Measurements from ENCODE around the gene GAPVD1. TPM values are rescaled to one million over a fixed set of nuclear protein-coding genes. Genes with fewer than 3 reads are reported as not detected.

The GAPVD1 gene
- total and polyA plus RNA-seq, 2 of the 8 experiments (the other 6 are each of a cell fraction or from before 2014, with no cell fraction given): 5.5 to 40.5 TPM

DNA sequence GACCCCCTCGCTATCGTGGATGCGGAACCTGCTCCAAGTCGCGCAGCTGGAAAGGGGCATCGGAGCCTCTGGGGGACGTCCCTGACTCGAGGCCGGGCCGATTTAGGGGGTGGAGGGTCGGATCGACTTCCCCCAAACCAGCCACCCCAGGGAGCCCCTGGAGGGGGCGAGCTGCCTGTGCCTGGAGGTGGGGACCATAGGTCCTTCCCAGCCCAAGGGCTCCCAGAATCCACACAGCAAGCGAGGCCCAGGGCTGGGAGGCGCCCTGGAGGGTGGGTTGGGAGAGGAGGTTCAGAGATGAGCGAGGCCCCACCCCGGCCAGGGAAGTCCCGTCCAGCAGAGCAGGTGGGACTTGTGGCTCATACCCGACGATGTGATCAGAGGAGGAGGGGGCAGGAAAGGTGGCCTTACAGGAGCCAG lies 147.6 kb downstream of the GAPVD1 start:
- no peaks in the 10 kb centered on the region for H3K79me1 ChIP-seq (ENCODE audit: low read depth, low read length)
- 0 out of 2 replicates have a peak overlapping the region, but pooled peaks have one; percentile 62 for H2BK5ac ChIP-seq (ENCODE audit: low read depth, low read length)
- H3K27me3 ChIP-seq (replicated peaks in 1 of 4; ENCODE audit: control insufficient read depth in 3 of 4, extremely low read depth in 1 of 4, insufficient read depth in 3 of 4, low read length in 3 of 4): peaks cover 0 to 13% (median 7%) of the 10 kb centered on the region in 4 experiments; a peak in 5 of 7 replicates
- peak overlapping the region; percentile 28; the same call in 1 of the 2 replicates for H4K8ac ChIP-seq (ENCODE audit: extremely low read depth, insufficient read depth, low read length)
- no peaks in the 10 kb centered on the region for H3K36me3 ChIP-seq (ENCODE audit: control insufficient read depth in 2 of 4, insufficient read depth in 4 of 4, low read length in 3 of 4)
- H2BK15ac ChIP-seq (ENCODE audit: low read length): peak overlapping the region; percentile 99
- H3K18ac ChIP-seq (ENCODE audit: extremely low read depth, low read length): no peak overlapping the region
- H3K23me2 ChIP-seq (ENCODE audit: low read depth, low read length): peaks cover 11% of the 10 kb centered on the region; the same call in 1 of the 2 replicates
- FAIRE-seq: no peak
- H2BK120ac ChIP-seq (replicated peaks; ENCODE audit: low read depth, low read length): no peak overlapping the region
- no peaks in the 10 kb centered on the region for H3K79me2 ChIP-seq (ENCODE audit: control insufficient read depth in 1 of 2, insufficient read depth in 2 of 2, low read length in 2 of 2)
- H3K4me1 ChIP-seq (replicated peaks in 1 of 4; ENCODE audit: control insufficient read depth in 3 of 4, insufficient read depth in 4 of 4, low read length in 3 of 4): peaks cover 0 to 2% (median 0%) of the 10 kb centered on the region in 4 experiments; a peak in 2 of 7 replicates
- peak overlapping the region; percentile 99 for H3K56ac ChIP-seq (replicated peaks; ENCODE audit: insufficient read length, low read depth, low read length)
- no peaks in the 10 kb centered on the region for H3K9me3 ChIP-seq (ENCODE audit: insufficient read depth in 2 of 2, low read depth in 1 of 2, low read length in 1 of 2)
- H3K4ac ChIP-seq (replicated peaks; ENCODE audit: insufficient read length, low read depth, low read length): peak overlapping the region; percentile 91
- H3K14ac ChIP-seq (ENCODE audit: insufficient read length): no peak overlapping the region
- H3K4me2 ChIP-seq (ENCODE audit: insufficient read depth in 1 of 2, low read depth in 2 of 2, low read length in 2 of 2): no peak overlapping the region; a peak in 1 of 4 replicates
- H2AFZ ChIP-seq (ENCODE audit: low read length): no peak overlapping the region
- H4K20me1 ChIP-seq (replicated peaks in 1 of 2; ENCODE audit: control insufficient read depth in 1 of 2, insufficient read depth in 2 of 2, low read length in 2 of 2): peaks cover 0 to 8% of the 10 kb centered on the region in 2 experiments
- 83% methylated on average over 16 of the region's 20 CpGs; no CpG with 5 or more reads in 1 of the 2 experiments for WGBS, 2 experiments (ENCODE audit: extremely low coverage in 1 of 2, insufficient coverage in 1 of 2, insufficient read length in 1 of 2, insufficient replicate concordance in 2 of 2, low coverage in 1 of 2, low lambda C conversion rate in 2 of 2, missing lambda C conversion rate in 1 of 2)
- H2BK12ac ChIP-seq (ENCODE audit: low read depth, low read length): peak overlapping the region; percentile 55; the same call in 1 of the 2 replicates
- H4K5ac ChIP-seq (ENCODE audit: insufficient read length, low read depth, low read length): no peak overlapping the region
- no peak overlapping the region for H3K27ac ChIP-seq (ENCODE audit: low read depth, low read length)
- H3K4me3 ChIP-seq (ENCODE audit: extremely low read depth in 1 of 4, insufficient read depth in 2 of 4, low read depth in 3 of 4, low read length in 4 of 4): no peak overlapping the region
- H3K9ac ChIP-seq (replicated peaks in 1 of 4; ENCODE audit: extremely low read depth in 1 of 4, low read depth in 3 of 4, low read length in 3 of 4): no peak overlapping the region
- peak overlapping the region; percentile 97 for H4K91ac ChIP-seq (replicated peaks; ENCODE audit: insufficient read length, low read length)
- no peak overlapping the region for H3K23ac ChIP-seq (ENCODE audit: insufficient read length)
- peak in 1 of 2 experiments; percentile 56 for DNase-seq (ENCODE audit: low read depth in 1 of 2, low spot score in 2 of 2)
- peak overlapping the region; percentile 53; the same call in 1 of the 2 replicates for H2BK20ac ChIP-seq (ENCODE audit: low read length)
- H2AK5ac ChIP-seq (ENCODE audit: low read depth, low read length): peak overlapping the region; percentile 61
- CTCF ChIA-PET (ENCODE audit: partially characterized antibody): interaction anchor here (1.9 to 3.9 kb wide), 3 partner anchors 10 to 19 kb away, joined by 4 to 14 read pairs (median 7); no protein-coding TSS in a partner anchor
- POLR2A ChIA-PET (ENCODE audit: partially characterized antibody): interaction anchor here (0.6 to 1.3 kb wide), 3 partner anchors 10 to 131 kb away, joined by 3 to 4 read pairs (median 3); no protein-coding TSS in a partner anchor
- TF ChIP-seq NANOG (IDR thresholded peaks at IDR 0.05; ENCODE audit: insufficient read depth, low read depth, low read length, poor library complexity, severe bottlenecking) (no peak), TBP (IDR thresholded peaks at IDR 0.05; ENCODE audit: low read depth, low read length) (no peak), RXRA (IDR thresholded peaks at IDR 0.05; ENCODE audit: insufficient read depth, low read depth, low read length) (no peak), EP300 (IDR thresholded peaks at IDR 0.05; ENCODE audit: borderline replicate concordance in 1 of 2, low read depth in 2 of 2, low read length in 2 of 2) (no peak), SIRT6 (IDR thresholded peaks at IDR 0.05; ENCODE audit: low read length) (no peak), BACH1 (IDR thresholded peaks at IDR 0.05; ENCODE audit: low read length) (no peak), POLR2A (IDR thresholded peaks at IDR 0.05; ENCODE audit: control extremely low read depth in 1 of 2, low read depth in 2 of 2, low read length in 2 of 2) (no peak), SIX5 (IDR thresholded peaks at IDR 0.05; ENCODE audit: low read depth, low read length) (no peak), CTBP2 (IDR thresholded peaks at IDR 0.05; ENCODE audit: borderline replicate concordance, insufficient read depth, insufficient read length, low read length) (no peak), USF2 (IDR thresholded peaks at IDR 0.05; ENCODE audit: low read length) (no peak)
- TF ChIP-seq, protein P1, sequence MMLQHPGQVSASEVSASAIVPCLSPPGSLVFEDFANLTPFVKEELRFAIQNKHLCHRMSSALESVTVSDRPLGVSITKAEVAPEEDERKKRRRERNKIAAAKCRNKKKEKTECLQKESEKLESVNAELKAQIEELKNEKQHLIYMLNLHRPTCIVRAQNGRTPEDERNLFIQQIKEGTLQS (IDR thresholded peaks at IDR 0.05; ENCODE audit: insufficient read depth, low read depth, low read length): no peak
